Raji (cell line): ENCODE data around the gene PSD4.

ENCODE experiments used
- POLR2A ChIP-seq: IDR thresholded peaks from 2 replicates; pipeline ENCODE4 v1.6.1; 2011; ENCODE audit warnings: low read depth, low read length, control low read depth; ENCODE audit not compliant: insufficient read depth

PSD4 gene

DNA sequence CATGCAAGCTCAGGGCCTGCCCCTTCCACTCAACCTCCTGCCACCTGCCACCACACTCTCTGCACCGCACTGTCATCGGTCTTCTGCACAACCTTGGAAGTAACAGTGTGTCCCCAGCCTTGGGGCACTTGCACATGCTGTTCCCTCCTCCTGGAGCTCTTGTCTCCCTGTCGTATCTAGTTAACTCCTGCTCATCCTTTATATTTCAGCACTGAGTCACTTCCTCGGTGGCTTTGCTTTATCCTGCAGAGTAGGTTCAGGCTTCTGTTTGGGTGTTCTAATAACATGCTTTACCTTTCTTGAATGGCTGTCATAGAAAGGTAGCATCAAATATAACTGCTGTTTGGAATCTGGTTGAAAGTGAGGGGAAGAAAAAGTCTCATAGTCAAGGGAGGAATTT is 79.7 kb downstream of the PSD4 start:
- TF ChIP-seq POLR2A: no peak

DNA sequence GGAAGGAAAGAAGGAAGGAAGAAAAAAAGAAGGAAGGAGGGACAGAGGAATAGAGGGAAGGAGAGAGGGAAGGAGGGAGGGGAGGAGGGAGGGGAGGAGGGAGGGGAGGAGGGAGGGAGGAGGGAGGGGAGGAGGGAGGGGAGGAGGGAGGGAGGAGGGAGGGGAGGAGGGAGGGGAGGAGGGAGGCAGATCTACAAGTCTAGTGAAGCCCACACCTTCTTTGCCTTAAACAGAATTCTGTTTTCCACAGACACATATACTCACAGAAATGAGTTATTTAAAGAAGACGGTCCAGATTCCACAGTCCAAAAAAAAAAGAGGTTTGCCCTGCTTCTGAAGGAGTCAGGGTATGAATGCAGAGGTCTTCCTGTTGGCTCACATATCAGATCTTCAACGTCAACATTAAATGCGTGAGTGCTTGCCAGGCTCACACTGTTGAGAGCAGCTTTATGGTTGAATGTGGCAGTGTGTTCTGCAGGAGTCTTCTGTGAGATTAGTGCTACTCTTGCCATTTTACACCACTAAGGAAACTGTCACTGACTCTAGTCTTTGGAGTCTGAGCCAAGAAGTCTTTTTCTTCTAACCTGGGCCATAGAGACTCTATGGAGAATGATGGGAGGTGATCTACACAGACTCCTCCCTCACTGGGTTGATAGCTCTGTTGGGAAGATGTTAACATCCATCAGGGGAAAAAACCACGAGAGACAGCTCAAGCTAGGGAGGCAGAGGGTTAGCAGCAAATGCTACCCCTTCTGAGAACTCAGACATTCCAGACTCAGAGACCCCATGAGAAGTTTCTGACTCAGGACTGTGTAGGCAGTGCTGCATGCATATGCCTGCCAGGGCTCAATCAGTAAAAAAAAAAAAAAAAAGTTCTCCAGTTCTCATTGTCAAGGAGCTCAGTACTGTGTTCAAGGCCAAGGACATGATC is 81.6 kb downstream of the PSD4 start:
- TF ChIP-seq POLR2A: no peak

DNA sequence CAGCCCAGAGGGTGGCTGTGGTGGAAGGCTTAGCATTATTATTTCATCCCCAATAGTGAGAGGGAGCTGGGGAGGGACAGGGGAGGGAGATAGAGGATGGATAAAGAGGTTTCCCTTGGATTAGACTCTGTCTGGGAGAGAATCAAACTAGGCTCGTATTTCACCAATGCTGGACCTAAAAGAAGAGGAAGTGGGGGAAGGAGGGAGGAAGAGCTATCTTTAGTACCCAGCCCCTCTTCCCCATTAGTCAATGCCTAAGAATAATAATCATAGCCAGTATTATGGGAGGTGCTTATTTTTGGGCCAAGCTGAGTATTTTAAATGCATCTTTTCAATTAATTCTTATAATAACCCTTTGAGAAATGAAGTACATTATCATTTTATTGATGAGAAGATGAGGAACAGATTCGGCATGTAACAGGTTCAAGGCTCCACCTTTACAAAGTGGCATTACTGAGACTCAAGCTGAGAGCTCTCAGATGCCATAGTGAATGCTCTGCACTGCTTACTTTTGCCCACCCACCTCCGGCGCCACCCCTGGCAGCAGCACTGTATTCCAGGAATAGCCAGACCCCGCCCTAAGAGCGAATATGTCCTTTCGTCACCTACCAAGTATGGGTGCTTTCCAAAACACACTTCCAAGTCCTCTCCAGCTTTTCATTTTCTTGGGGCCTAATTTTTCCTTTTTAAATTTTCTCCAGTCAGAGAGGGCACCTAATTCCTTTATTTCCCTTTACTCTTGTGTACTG is 83.9 kb downstream of the PSD4 start:
- no peak for TF ChIP-seq POLR2A

DNA sequence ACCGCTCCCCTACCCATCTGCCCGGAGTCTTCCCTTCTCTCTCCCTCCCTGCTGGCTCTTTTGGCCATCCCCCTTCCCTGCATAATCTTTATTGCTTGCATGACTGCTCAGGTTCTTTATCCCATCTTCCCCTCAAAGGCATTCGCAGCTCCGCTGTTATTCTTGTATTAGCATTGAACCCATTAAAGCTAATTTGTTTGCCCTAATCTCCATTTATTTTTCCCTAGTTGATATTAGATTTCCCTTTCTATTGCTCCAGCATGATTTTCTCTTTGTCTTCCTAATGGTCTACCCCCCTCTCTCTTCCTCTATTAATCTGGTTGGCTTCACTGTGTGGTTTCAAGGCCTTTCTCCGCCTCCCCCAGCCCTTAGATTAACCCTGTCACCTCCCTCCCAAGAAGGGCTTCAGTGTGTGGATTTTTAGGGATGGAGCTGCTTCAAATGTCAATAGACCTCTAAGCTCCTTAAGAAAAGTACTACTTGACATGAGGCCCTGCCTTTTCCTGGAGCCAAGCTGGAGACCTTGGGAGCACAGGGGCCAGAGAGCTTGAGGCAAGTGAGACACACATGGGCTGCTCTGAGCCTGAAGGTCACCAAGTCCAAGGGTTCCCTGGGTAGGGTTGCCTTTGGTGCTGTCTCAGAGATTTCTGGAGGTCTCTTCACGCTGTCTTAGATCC is 84.8 kb downstream of the PSD4 start:
- no peak for TF ChIP-seq POLR2A
